Central memory CD8-positive, alpha-beta T cell (primary cell): Measurements from ENCODE around the gene CCDC50.
A peak's percentile ranks its signal among the peaks of the same experiment; 100 is the strongest.

Source experiments
- ATAC-seq: fragments of 150-1000 bp; cut with Tn5 transposase; replicated peaks from 2 replicates; pipeline ENCODE4 v1.10.0; 2022; ENCODE audit warnings: mild to moderate bottlenecking, moderate FRiP score, moderate number of reproducible peaks; ENCODE audit not compliant: poor library complexity, severe bottlenecking; ENCODE audit errors: extremely low read depth
- DNase-seq, 2 donors: peaks; one replicate each; pipeline ENCODE4 v3.0.0; 2021; ENCODE audit warnings: low spot score in 2 of 2
- H3K27ac Mint-ChIP-seq: one replicate; pipeline ENCODE4 v1.8.0; 2022; ENCODE audit warnings: low read depth, mild to moderate bottlenecking, moderate library complexity, mixed read lengths
- H3K27me3 Mint-ChIP-seq: one replicate; pipeline ENCODE4 v1.8.0; 2022; ENCODE audit warnings: mixed read lengths
- H3K36me3 Mint-ChIP-seq: one replicate; pipeline ENCODE4 v1.8.0; 2022; ENCODE audit warnings: mild to moderate bottlenecking, moderate library complexity, mixed read lengths; ENCODE audit not compliant: insufficient read depth
- H3K4me1 Mint-ChIP-seq: one replicate; pipeline ENCODE4 v1.8.0; 2022; ENCODE audit warnings: mixed read lengths
- H3K4me3 Mint-ChIP-seq: one replicate; pipeline ENCODE4 v1.8.0; 2022; ENCODE audit warnings: mild to moderate bottlenecking, moderate library complexity, mixed read lengths
- H3K9me3 Mint-ChIP-seq: one replicate; pipeline ENCODE4 v1.8.0; 2022; ENCODE audit warnings: mixed read lengths

Gene CCDC50

GRCh38 chr3:191380001-191380400, 50.8 kb downstream of the CCDC50 start:
- Mint-ChIP-seq H3K27ac (no peak overlapping the region), H3K36me3 (no peaks in the 10 kb centered on the region), H3K27me3 (no peaks in the 10 kb centered on the region), H3K4me3 (no peak overlapping the region), H3K9me3 (peaks cover 4% of the 10 kb centered on the region), H3K4me1 (no peaks in the 10 kb centered on the region)
- ATAC-seq (no peak), DNase-seq (no peak)

GRCh38 chr3:191381303-191381702, 52.1 kb downstream of the CCDC50 start:
- H3K4me1 Mint-ChIP-seq, result no peaks in the 10 kb centered on the region
- ATAC-seq, result no peak
- DNase-seq, result no peak
- peaks cover 4% of the 10 kb centered on the region for H3K9me3 Mint-ChIP-seq
- no peaks in the 10 kb centered on the region for H3K36me3 Mint-ChIP-seq
- no peaks in the 10 kb centered on the region for H3K27me3 Mint-ChIP-seq
- H3K27ac Mint-ChIP-seq, result no peak overlapping the region
- no peak overlapping the region for H3K4me3 Mint-ChIP-seq

GRCh38 chr3:191382661-191383060, 53.5 kb downstream of the CCDC50 start:
- DNase-seq (no peak), ATAC-seq (no peak)
- Mint-ChIP-seq H3K27ac (peak overlapping the region; percentile 11), H3K9me3 (peaks cover 4% of the 10 kb centered on the region), H3K36me3 (no peaks in the 10 kb centered on the region), H3K4me1 (no peaks in the 10 kb centered on the region), H3K4me3 (no peak overlapping the region), H3K27me3 (no peaks in the 10 kb centered on the region)

- H3K4me1 Mint-ChIP-seq, result no peaks in the 10 kb centered on the region
- peak overlapping the region; percentile 11 for H3K27ac Mint-ChIP-seq
- no peak for ATAC-seq
- H3K36me3 Mint-ChIP-seq, result no peaks in the 10 kb centered on the region
- H3K4me3 Mint-ChIP-seq, result no peak overlapping the region
- no peak for DNase-seq
- H3K9me3 Mint-ChIP-seq, result peaks cover 4% of the 10 kb centered on the region
- no peaks in the 10 kb centered on the region for H3K27me3 Mint-ChIP-seq
Observed at GRCh38 chr3:191383124-191383523, 53.9 kb downstream of the CCDC50 start.

- H3K9me3 Mint-ChIP-seq, result peaks cover 10% of the 10 kb centered on the region
- no peaks in the 10 kb centered on the region for H3K36me3 Mint-ChIP-seq
- H3K4me3 Mint-ChIP-seq, result no peak overlapping the region
- no peaks in the 10 kb centered on the region for H3K4me1 Mint-ChIP-seq
- no peak overlapping the region for H3K27ac Mint-ChIP-seq
- DNase-seq, result no peak
- no peak for ATAC-seq
- no peaks in the 10 kb centered on the region for H3K27me3 Mint-ChIP-seq
Observed at GRCh38 chr3:191385101-191385500, 55.9 kb downstream of the CCDC50 start.

- H3K9me3 Mint-ChIP-seq, result peaks cover 6% of the 10 kb centered on the region
- no peaks in the 10 kb centered on the region for H3K27me3 Mint-ChIP-seq
- H3K4me3 Mint-ChIP-seq, result no peak overlapping the region
- no peaks in the 10 kb centered on the region for H3K4me1 Mint-ChIP-seq
- no peak for DNase-seq
- H3K36me3 Mint-ChIP-seq, result peaks cover 2% of the 10 kb centered on the region
- H3K27ac Mint-ChIP-seq, result no peak overlapping the region
- no peak for ATAC-seq
Observed at GRCh38 chr3:191387441-191388077, 58.4 kb downstream of the CCDC50 start.

GRCh38 chr3:191388823-191389222, 59.6 kb downstream of the CCDC50 start:
- no peak for ATAC-seq
- Mint-ChIP-seq H3K27me3 (no peaks in the 10 kb centered on the region), H3K4me1 (no peaks in the 10 kb centered on the region)

GRCh38 chr3:191390580-191390979, 61.4 kb downstream of the CCDC50 start:
- DNase-seq (no peak), ATAC-seq (no peak)
- peaks cover 6% of the 10 kb centered on the region for H3K9me3 Mint-ChIP-seq
- H3K4me1 Mint-ChIP-seq, result no peaks in the 10 kb centered on the region
- H3K4me3 Mint-ChIP-seq, result no peak overlapping the region
- H3K27ac Mint-ChIP-seq, result no peak overlapping the region
- H3K27me3 Mint-ChIP-seq, result no peaks in the 10 kb centered on the region
- peaks cover 2% of the 10 kb centered on the region for H3K36me3 Mint-ChIP-seq

More at GRCh38 chr3:191388823-191389222, 59.6 kb downstream of the CCDC50 start:
- DNase-seq, result no peak
- Mint-ChIP-seq H3K9me3 (peaks cover 6% of the 10 kb centered on the region), H3K36me3 (peaks cover 2% of the 10 kb centered on the region), H3K4me3 (no peak overlapping the region), H3K27ac (no peak overlapping the region)

- Mint-ChIP-seq H3K4me3 (no peak overlapping the region), H3K4me1 (no peaks in the 10 kb centered on the region), H3K27me3 (no peaks in the 10 kb centered on the region), H3K9me3 (peaks cover 6% of the 10 kb centered on the region), H3K36me3 (peaks cover 2% of the 10 kb centered on the region), H3K27ac (no peak overlapping the region)
- ATAC-seq, result no peak
- DNase-seq, result no peak
Observed at GRCh38 chr3:191391861-191392808, 62.9 kb downstream of the CCDC50 start.

GRCh38 chr3:191393146-191393545, 64.0 kb downstream of the CCDC50 start:
- Mint-ChIP-seq H3K27me3 (no peaks in the 10 kb centered on the region), H3K27ac (no peak overlapping the region), H3K4me1 (no peaks in the 10 kb centered on the region), H3K4me3 (no peak overlapping the region), H3K36me3 (peaks cover 2% of the 10 kb centered on the region), H3K9me3 (peaks cover 6% of the 10 kb centered on the region)
- DNase-seq (no peak), ATAC-seq (no peak)

- H3K9me3 Mint-ChIP-seq, result peaks cover 6% of the 10 kb centered on the region
- no peak for ATAC-seq
- H3K4me1 Mint-ChIP-seq, result no peaks in the 10 kb centered on the region
Observed at GRCh38 chr3:191397771-191398170, 68.6 kb downstream of the CCDC50 start.

GRCh38 chr3:191398607-191399006, 69.4 kb downstream of the CCDC50 start:
- Mint-ChIP-seq H3K9me3 (peaks cover 6% of the 10 kb centered on the region), H3K4me3 (no peak overlapping the region)
- ATAC-seq, result no peak

More at GRCh38 chr3:191397771-191398170, 68.6 kb downstream of the CCDC50 start:
- H3K4me3 Mint-ChIP-seq, result no peak overlapping the region
- no peaks in the 10 kb centered on the region for H3K36me3 Mint-ChIP-seq
- no peak overlapping the region for H3K27ac Mint-ChIP-seq
- DNase-seq, result no peak
- no peaks in the 10 kb centered on the region for H3K27me3 Mint-ChIP-seq

GRCh38 chr3:191399918-191400317, 70.7 kb downstream of the CCDC50 start:
- Mint-ChIP-seq H3K4me1 (no peaks in the 10 kb centered on the region), H3K27me3 (no peaks in the 10 kb centered on the region), H3K27ac (no peak overlapping the region), H3K9me3 (peaks cover 6% of the 10 kb centered on the region), H3K36me3 (no peaks in the 10 kb centered on the region), H3K4me3 (no peak overlapping the region)
- no peak for ATAC-seq
- DNase-seq, result no peak

More at GRCh38 chr3:191398607-191399006, 69.4 kb downstream of the CCDC50 start:
- Mint-ChIP-seq H3K4me1 (no peaks in the 10 kb centered on the region), H3K27ac (no peak overlapping the region), H3K27me3 (no peaks in the 10 kb centered on the region), H3K36me3 (no peaks in the 10 kb centered on the region)
- no peak for DNase-seq
